HG02970 (cell line): ENCODE results near the gene AKT1S1.

Experiments used
- ATAC-seq: cut with Tn5 transposase; IDR thresholded peaks from one replicate; pipeline ENCODE4 v1.9.1; 2021; ENCODE audit warnings: mild to moderate bottlenecking, moderate library complexity, moderate number of reproducible peaks; ENCODE audit not compliant: unreplicated experiment, low FRiP score

Gene AKT1S1

GRCh38 chr19:49908480-49909420 lies 31.6 kb upstream of the AKT1S1 start:
- no peak for ATAC-seq

- no peak for ATAC-seq
These were observed 30.7 kb upstream of the AKT1S1 start for GRCh38 chr19:49907745-49908446.

DNA sequence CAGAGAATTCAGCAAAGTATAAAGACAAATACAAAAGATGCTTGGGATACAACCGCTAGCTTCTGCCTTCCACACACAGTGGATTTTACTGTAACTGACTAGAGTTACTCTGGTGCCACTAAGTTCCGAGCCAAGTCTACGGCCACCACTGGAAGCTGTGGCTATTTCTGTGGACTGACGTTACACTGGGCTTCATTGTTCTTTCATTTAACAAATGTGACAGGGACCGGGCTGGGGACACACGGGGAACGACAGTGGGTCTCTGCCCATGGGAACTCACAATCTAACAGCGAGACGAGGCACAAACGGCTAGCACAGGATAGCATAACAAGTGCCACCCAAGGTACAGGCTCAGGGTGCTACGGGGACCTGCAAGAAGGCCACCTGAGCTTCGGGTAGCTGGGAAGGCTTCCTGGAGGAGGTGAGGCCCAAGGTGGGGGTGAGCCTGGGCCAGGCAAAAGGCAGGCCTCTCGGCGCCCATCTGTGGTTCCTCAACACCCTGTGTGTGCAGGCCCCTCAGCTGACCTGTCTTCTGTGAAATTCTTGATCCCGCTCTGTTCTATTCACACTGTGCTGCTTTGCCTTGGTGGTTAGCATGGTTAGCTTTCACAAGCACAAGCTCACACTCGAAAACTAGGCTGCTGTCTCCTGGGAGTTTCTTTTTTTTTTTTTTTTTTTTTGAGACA lies 29.9 kb upstream of the AKT1S1 start:
- no peak for ATAC-seq

GRCh38 chr19:49904136-49904535 lies 27.0 kb upstream of the AKT1S1 start:
- ATAC-seq: no peak

- ATAC-seq: peak; percentile 34
These were observed 19.9 kb upstream of the AKT1S1 start, which contains the start of gene IL4I1 for GRCh38 chr19:49896863-49897621. TSS of gene IL4I1 (minus strand) at chr19:49896887. CDS start at chr19:49896160, 727 bp downstream.

DNA sequence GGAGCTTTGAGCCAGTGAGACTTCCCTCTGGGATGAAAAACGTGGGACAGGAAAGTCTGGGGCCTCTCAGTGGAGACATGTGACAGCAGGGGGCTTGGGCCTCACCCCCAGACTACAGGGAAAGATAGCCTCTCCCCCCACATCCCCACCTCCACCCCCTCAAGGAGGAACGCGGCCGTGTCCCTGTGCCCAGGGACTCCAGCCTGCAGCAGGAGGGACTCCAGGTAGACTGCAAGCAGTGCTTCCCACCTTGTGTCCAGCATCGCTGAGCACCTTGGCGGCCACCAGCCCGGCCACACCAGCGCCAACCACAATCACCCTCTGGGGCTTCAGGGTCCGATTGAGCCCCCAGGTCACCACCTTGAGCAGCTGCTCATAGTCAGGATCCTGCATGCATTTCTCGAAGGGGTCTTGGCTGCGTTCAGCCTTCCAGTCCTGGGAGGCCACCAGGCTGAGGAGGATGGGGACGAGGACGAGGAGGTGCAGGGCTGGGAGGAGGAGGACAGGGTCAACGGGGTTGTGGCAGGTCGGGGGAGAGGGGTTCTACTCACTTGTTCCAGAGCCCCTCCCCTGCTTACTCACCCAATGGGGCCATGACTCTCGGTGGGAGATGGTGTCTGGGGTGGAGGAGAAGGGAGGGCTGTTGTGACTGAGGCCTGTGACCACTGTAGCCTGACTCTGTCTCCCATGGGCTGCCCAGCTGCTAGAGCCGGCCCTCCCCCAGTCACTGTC lies 18.6 kb upstream of the AKT1S1 start:
- ATAC-seq: no peak

- ATAC-seq: no peak
These were observed 17.9 kb upstream of the AKT1S1 start for GRCh38 chr19:49894879-49895565.

DNA sequence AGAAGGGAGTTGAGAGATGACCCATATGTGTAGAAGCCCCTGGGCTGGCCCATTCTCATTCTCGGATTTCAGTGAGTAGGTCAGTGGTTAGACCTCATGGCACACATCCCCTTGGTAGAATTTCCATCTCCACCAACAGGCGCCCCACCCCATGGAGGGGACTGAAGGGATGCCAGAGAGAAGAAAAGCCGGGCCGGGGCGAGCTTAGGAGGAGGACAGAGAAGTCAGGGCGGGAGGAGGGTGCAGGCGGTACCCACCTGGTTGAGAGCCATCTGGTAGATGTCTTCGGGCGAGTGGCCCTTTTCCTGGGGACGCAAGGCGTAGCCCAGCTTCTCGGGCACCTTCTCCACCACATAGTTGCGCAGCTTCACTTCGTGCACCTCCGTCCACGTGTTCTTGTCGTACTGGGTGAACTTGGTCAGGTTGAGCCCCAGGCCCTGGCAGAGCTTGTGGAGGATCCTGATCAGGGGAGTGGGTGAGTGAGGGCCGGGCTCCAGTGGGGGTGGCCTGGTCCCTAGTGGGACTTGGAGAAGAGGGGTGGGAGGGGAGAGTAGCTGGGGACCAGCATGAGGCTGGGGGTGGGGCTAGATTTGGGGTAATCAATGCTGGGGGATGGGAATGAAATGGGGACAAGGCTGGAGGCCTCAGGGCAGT lies 17.0 kb upstream of the AKT1S1 start:
- no peak for ATAC-seq

DNA sequence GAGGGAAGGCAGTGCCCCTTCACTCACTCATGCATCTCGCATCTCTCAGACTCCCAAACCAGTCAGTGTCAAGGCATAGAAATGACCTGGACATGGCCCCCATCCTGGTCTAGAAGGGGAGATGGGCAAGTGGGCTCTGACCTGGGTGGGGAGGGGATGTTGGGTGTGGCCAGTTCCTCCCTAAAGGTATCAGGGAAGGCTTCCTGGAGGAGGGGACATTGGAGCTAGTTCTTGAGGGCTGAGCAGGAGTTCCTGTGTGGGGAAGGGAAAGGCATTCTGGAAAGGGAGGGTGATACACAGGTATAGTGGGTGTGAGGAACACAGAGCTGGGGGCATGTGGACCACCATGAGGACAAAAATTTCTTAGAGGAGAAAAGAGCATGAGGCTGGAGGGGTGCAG lies 15.6 kb upstream of the AKT1S1 start:
- no peak for ATAC-seq

- no peak for ATAC-seq
These were observed 14.2 kb upstream of the AKT1S1 start for GRCh38 chr19:49891393-49891792.

DNA sequence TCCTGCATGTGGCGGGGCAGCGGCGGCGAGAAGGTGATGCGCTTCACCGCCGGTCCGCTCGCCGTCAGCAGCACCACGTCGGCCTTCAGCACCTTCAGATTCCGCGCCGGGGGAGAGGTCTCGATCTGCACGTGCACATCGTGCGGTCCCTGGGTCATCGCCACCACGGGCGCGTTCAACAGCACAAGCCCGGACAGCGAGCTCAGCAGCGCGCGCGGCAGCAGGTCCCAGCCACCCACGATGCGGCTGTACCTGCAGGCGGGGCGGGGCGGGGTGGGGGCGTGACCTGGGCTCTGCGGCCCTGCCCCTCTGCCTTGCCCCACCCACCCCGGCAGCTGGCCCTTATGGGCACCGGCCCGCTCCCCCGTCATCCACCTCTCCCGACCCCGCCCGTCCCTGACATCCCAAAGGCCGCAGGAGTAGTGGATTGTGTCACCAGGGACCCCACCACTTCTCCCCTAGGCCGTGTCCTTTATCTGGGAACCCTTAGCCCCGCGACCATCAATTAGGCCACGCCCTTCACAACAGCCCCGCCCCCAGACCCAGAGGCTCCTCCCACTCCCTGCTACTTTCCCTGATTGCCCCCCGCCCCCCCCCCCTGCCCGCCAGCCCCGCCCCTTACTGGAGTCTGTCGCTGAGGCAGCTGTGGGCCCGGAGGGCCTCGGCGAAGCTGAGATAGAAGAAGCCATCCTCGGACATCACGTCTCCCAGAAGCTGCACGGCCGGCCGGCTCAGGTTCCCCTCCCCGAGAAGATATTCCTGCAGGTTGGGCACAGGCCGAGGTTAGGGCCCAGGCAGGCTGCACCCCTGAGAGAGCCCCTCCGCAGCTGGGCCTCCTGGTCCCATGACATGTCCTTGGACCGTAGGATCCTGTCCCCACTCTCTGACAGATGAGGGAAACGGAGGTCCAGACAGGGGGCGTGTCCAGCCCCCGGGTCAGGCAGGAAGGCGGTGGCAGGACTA lies 13.5 kb upstream of the AKT1S1 start:
- no peak for ATAC-seq

DNA sequence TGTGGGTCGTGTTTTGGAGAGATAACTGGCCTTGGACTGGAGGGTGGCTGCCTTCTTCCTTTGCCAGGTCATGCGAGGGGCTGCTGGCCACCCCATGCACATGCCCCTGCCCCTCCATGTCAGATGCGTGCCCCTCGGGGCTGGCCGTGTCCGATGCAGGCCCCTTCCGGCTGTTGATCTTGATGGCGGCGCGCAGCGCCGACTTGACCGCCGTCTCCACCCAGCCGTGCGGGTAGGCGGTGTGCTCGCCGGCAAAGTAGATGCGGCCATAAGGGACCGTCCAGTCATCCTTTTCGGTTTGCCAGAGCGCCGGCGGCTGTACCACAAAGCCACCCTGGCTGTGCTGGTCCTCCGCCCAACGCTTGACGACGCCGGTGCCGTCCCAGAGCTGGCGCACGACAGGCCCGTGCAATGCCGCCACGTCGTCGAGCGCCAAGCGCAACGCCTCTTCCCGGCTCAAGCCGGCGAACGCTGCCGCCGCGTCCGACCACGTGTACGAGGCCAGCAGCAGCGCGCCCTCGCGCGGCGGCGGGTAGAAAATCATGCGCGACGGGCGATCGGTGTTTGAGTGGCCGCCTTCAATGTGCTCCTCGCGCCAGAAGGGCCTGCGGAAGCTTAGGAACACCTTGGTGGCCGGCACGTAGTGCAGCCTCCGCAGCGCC lies 12.7 kb upstream of the AKT1S1 start:
- ATAC-seq: no peak

- no peak for ATAC-seq
These were observed 12.0 kb upstream of the AKT1S1 start for GRCh38 chr19:49889038-49889686.

- no peak for ATAC-seq
These were observed 11.3 kb upstream of the AKT1S1 start for GRCh38 chr19:49888510-49888824.

GRCh38 chr19:49887665-49888509 lies 10.7 kb upstream of the AKT1S1 start:
- ATAC-seq: no peak
